A549 (cell line): Measurements from ENCODE around the gene PCNX1.

Experiments
- CHD4 ChIP-seq: fragments of 200-600 bp; sonication (generic); IDR thresholded peaks from 2 replicates; pipeline ENCODE4 v1.6.1; 2016; ENCODE audit warnings: antibody characterized with exemption, mild to moderate bottlenecking, borderline replicate concordance
- CTCF ChIP-seq: fragments of >200 bp; sonication (Bioruptor Twin); formaldehyde crosslinking; IDR thresholded peaks from 3 replicates; pipeline ENCODE4 v1.5.1; 2016
- EP300 ChIP-seq, 2 experiments: fragments of >200 bp; sonication (Bioruptor Twin); formaldehyde crosslinking; IDR thresholded peaks; 2 replicates in 1 of 2; 3 replicates in 1 of 2; pipeline ENCODE4 v1.6.1; 2016 to 2017
- GATA3 ChIP-seq: IDR thresholded peaks from 2 replicates; pipeline ENCODE4 v1.6.1; 2012; ENCODE audit warnings: borderline replicate concordance
- MAFK ChIP-seq: fragments of 450-650 bp; IDR thresholded peaks from 2 replicates; pipeline ENCODE4 v1.6.1; 2014; ENCODE audit not compliant: partially characterized antibody
- MAX ChIP-seq: IDR thresholded peaks from 2 replicates; pipeline ENCODE4 v1.6.1; 2012
- NFE2L2 ChIP-seq: fragments of 150-350 bp; conservative IDR thresholded peaks from 2 replicates; pipeline ENCODE4 v1.6.1; 2014; ENCODE audit warnings: low read length
- NPAS2 ChIP-seq: fragments of 250-450 bp; sonication (Bioruptor Pico); IDR thresholded peaks from 2 replicates; pipeline ENCODE4 v1.8.0; 2022; ENCODE audit warnings: mild to moderate bottlenecking, moderate library complexity, borderline replicate concordance
- RAD21 ChIP-seq, 2 experiments: fragments of >200 bp in 1 of 2; sonication (Bioruptor Twin) in 1 of 2; formaldehyde crosslinking in 1 of 2; IDR thresholded peaks in 1 of 2; conservative IDR thresholded peaks in 1 of 2; 2 replicates in 1 of 2; 3 replicates in 1 of 2; pipeline ENCODE4 v1.6.1; 2012 to 2018; ENCODE audit warnings: inconsistent platforms in 1 of 2
- RCOR1 ChIP-seq: fragments of 150-350 bp; IDR thresholded peaks from 2 replicates; pipeline ENCODE4 v1.6.1; 2014; ENCODE audit warnings: antibody characterized with exemption, low read length, low read depth
- REST ChIP-seq: fragments of 200-600 bp; sonication (generic); IDR thresholded peaks from 2 replicates; pipeline ENCODE4 v1.6.1; 2016; ENCODE audit warnings: antibody characterized with exemption, mild to moderate bottlenecking, moderate library complexity
- SMC3 ChIP-seq: fragments of >200 bp; sonication (Bioruptor Twin); formaldehyde crosslinking; IDR thresholded peaks from 3 replicates; pipeline ENCODE4 v1.6.1; 2018; ENCODE audit warnings: inconsistent platforms
- USF2 ChIP-seq: fragments of 450-650 bp; IDR thresholded peaks from 2 replicates; pipeline ENCODE4 v1.6.1; 2014; ENCODE audit warnings: antibody characterized with exemption
- ZC3H11A ChIP-seq: fragments of 450-650 bp; IDR thresholded peaks from 2 replicates; pipeline ENCODE4 v1.6.1; 2014; ENCODE audit warnings: antibody characterized with exemption, mild to moderate bottlenecking

- no peak for TF ChIP-seq NPAS2 (CRISPR knock-in tag)
- TF ChIP-seq CTCF: no peak
- TF ChIP-seq REST: no peak
- no peak for TF ChIP-seq CHD4
- TF ChIP-seq RCOR1: no peak
- no peak for TF ChIP-seq MAFK
- TF ChIP-seq USF2: no peak
- TF ChIP-seq GATA3: no peak
- no peak for TF ChIP-seq RAD21 (conservative IDR thresholded peaks at IDR 0.05 in 1 of 2, IDR thresholded peaks at IDR 0.05 in 1 of 2)
- no peak for TF ChIP-seq MAX
- TF ChIP-seq SMC3: no peak
- no peak for TF ChIP-seq EP300 (IDR thresholded peaks at IDR 0.05)
- TF ChIP-seq NFE2L2: no peak
- no peak for TF ChIP-seq ZC3H11A
Observed at GRCh38 chr14:70943838-70944237, 36.6 kb downstream of the PCNX1 start.
